Body of pancreas (tissue), 4 donors: ENCODE measurements around the gene FER.

Source experiments
- POLR2A ChIP-seq, 3 donors: fragments of 450-650 bp; IDR thresholded peaks; one replicate each; pipeline ENCODE4 v1.6.1; 2016; ENCODE audit warnings: antibody characterized with exemption in 3 of 3, mild to moderate bottlenecking in 2 of 3
- TF ChIP-seq, protein P1 (sequence below), 7 experiments: fragments of 450-650 bp in 4 of 7; fragments of 200-600 bp in 3 of 7; sonication (generic) in 3 of 7; IDR thresholded peaks; one replicate each; pipeline ENCODE4 v1.5.1; 2016 to 2019; ENCODE audit warnings: antibody characterized with exemption in 7 of 7

- TF ChIP-seq, protein P1, sequence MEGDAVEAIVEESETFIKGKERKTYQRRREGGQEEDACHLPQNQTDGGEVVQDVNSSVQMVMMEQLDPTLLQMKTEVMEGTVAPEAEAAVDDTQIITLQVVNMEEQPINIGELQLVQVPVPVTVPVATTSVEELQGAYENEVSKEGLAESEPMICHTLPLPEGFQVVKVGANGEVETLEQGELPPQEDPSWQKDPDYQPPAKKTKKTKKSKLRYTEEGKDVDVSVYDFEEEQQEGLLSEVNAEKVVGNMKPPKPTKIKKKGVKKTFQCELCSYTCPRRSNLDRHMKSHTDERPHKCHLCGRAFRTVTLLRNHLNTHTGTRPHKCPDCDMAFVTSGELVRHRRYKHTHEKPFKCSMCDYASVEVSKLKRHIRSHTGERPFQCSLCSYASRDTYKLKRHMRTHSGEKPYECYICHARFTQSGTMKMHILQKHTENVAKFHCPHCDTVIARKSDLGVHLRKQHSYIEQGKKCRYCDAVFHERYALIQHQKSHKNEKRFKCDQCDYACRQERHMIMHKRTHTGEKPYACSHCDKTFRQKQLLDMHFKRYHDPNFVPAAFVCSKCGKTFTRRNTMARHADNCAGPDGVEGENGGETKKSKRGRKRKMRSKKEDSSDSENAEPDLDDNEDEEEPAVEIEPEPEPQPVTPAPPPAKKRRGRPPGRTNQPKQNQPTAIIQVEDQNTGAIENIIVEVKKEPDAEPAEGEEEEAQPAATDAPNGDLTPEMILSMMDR (IDR thresholded peaks at IDR 0.05): no peak
- no peak for TF ChIP-seq POLR2A (IDR thresholded peaks at IDR 0.05)
Measured at GRCh38 chr5:109234381-109234780, 486.7 kb downstream of the FER start.
